Nephron (organoid): ENCODE measurements around the gene CEP135.

Experiments
- H3K27ac Mint-ChIP-seq, 3 experiments: 2 replicates each; pipeline ENCODE4 v1.8.0; 2020; ENCODE audit warnings: mixed read lengths in 3 of 3, mild to moderate bottlenecking in 2 of 3, moderate library complexity in 1 of 3
- H3K27me3 Mint-ChIP-seq: 2 replicates; pipeline ENCODE4 v1.8.0; 2021; ENCODE audit warnings: low read depth, mild to moderate bottlenecking, moderate library complexity, mixed read lengths
- H3K36me3 Mint-ChIP-seq: 2 replicates; pipeline ENCODE4 v1.8.0; 2020; ENCODE audit warnings: low read depth, mixed read lengths
- H3K4me1 Mint-ChIP-seq: 2 replicates; pipeline ENCODE4 v1.8.0; 2020; ENCODE audit warnings: mixed read lengths
- H3K4me3 Mint-ChIP-seq, 3 experiments: 2 replicates each; pipeline ENCODE4 v1.8.0; 2020; ENCODE audit warnings: mild to moderate bottlenecking in 3 of 3, mixed read lengths in 3 of 3, moderate library complexity in 2 of 3
- H3K9me3 Mint-ChIP-seq: 2 replicates; pipeline ENCODE4 v1.8.0; 2020; ENCODE audit warnings: mixed read lengths
- CTCF ChIP-seq, 3 experiments: fragments of 200-600 bp; sonication (generic); IDR thresholded peaks; one replicate each; pipeline ENCODE4 v1.5.0; 2021; ENCODE audit warnings: antibody characterized with exemption in 3 of 3; ENCODE audit not compliant: unreplicated experiment in 3 of 3

Gene CEP135

GRCh38 chr4:55948726-55949481 lies at the start of gene CEP135:
Gene CEP135, plus strand, starts transcription at chr4:55948945. Its CDS starts 3,186 bp downstream, at chr4:55952131.
- TF ChIP-seq CTCF (IDR thresholded peaks at IDR 0.05; ENCODE audit: unreplicated experiment in 3 of 3), result peak; percentile 95 to 99 (median 96)
- no peaks in the 10 kb centered on the region for H3K9me3 Mint-ChIP-seq
- peak within 1 kb of the TSS; percentile 89 to 98 (median 94) for H3K27ac Mint-ChIP-seq
- peaks cover 11% of the 10 kb centered on the region for H3K36me3 Mint-ChIP-seq
- H3K4me3 Mint-ChIP-seq, result peak within 1 kb of the TSS; percentile 84 to 90 (median 85)
- H3K4me1 Mint-ChIP-seq, result peaks cover 27% of the 10 kb centered on the region
- peaks cover 5% of the 10 kb centered on the region for H3K27me3 Mint-ChIP-seq

GRCh38 chr4:55902677-55903076 lies 46.1 kb upstream of the CEP135 start:
- no peak overlapping the region for H3K4me3 Mint-ChIP-seq
- H3K36me3 Mint-ChIP-seq, result peaks cover 27% of the 10 kb centered on the region
- no peaks in the 10 kb centered on the region for H3K4me1 Mint-ChIP-seq
- no peaks in the 10 kb centered on the region for H3K9me3 Mint-ChIP-seq
- no peak for TF ChIP-seq CTCF (IDR thresholded peaks at IDR 0.05; ENCODE audit: unreplicated experiment in 3 of 3)
- no peaks in the 10 kb centered on the region for H3K27me3 Mint-ChIP-seq
- H3K27ac Mint-ChIP-seq, result no peak overlapping the region

GRCh38 chr4:55903577-55903976 lies 45.2 kb upstream of the CEP135 start:
- Mint-ChIP-seq H3K36me3 (peaks cover 27% of the 10 kb centered on the region), H3K27ac (no peak overlapping the region), H3K9me3 (no peaks in the 10 kb centered on the region), H3K27me3 (no peaks in the 10 kb centered on the region), H3K4me1 (no peaks in the 10 kb centered on the region), H3K4me3 (no peak overlapping the region)
- TF ChIP-seq CTCF (IDR thresholded peaks at IDR 0.05; ENCODE audit: unreplicated experiment in 3 of 3), result no peak

- Mint-ChIP-seq H3K9me3 (no peaks in the 10 kb centered on the region), H3K4me1 (no peaks in the 10 kb centered on the region), H3K36me3 (peaks cover 27% of the 10 kb centered on the region), H3K4me3 (no peak overlapping the region), H3K27ac (no peak overlapping the region), H3K27me3 (no peaks in the 10 kb centered on the region)
- no peak for TF ChIP-seq CTCF (IDR thresholded peaks at IDR 0.05; ENCODE audit: unreplicated experiment in 3 of 3)
These were observed 44.2 kb upstream of the CEP135 start for GRCh38 chr4:55904576-55904975.

- no peaks in the 10 kb centered on the region for H3K27me3 Mint-ChIP-seq
- H3K27ac Mint-ChIP-seq, result no peak overlapping the region
- peaks cover 17% of the 10 kb centered on the region for H3K36me3 Mint-ChIP-seq
- H3K9me3 Mint-ChIP-seq, result no peaks in the 10 kb centered on the region
- no peak for TF ChIP-seq CTCF (IDR thresholded peaks at IDR 0.05; ENCODE audit: unreplicated experiment in 3 of 3)
- no peaks in the 10 kb centered on the region for H3K4me1 Mint-ChIP-seq
- no peak overlapping the region for H3K4me3 Mint-ChIP-seq
These were observed 42.4 kb upstream of the CEP135 start for GRCh38 chr4:55906323-55906722.

GRCh38 chr4:55906989-55907388 lies 41.8 kb upstream of the CEP135 start:
- H3K27ac Mint-ChIP-seq, result no peak overlapping the region
- H3K36me3 Mint-ChIP-seq, result peaks cover 17% of the 10 kb centered on the region
- no peaks in the 10 kb centered on the region for H3K4me1 Mint-ChIP-seq
- H3K27me3 Mint-ChIP-seq, result no peaks in the 10 kb centered on the region
- no peaks in the 10 kb centered on the region for H3K9me3 Mint-ChIP-seq
- TF ChIP-seq CTCF (IDR thresholded peaks at IDR 0.05; ENCODE audit: unreplicated experiment in 3 of 3), result no peak
- H3K4me3 Mint-ChIP-seq, result no peak overlapping the region
